Measurements from ENCODE around the gene CUL4A.
"Not testable (repeated sequence)": the region's sequence is repeated elsewhere in the genome, so short reads cannot be mapped to it uniquely, and the experiment has no call there.

CUL4A gene

DNA sequence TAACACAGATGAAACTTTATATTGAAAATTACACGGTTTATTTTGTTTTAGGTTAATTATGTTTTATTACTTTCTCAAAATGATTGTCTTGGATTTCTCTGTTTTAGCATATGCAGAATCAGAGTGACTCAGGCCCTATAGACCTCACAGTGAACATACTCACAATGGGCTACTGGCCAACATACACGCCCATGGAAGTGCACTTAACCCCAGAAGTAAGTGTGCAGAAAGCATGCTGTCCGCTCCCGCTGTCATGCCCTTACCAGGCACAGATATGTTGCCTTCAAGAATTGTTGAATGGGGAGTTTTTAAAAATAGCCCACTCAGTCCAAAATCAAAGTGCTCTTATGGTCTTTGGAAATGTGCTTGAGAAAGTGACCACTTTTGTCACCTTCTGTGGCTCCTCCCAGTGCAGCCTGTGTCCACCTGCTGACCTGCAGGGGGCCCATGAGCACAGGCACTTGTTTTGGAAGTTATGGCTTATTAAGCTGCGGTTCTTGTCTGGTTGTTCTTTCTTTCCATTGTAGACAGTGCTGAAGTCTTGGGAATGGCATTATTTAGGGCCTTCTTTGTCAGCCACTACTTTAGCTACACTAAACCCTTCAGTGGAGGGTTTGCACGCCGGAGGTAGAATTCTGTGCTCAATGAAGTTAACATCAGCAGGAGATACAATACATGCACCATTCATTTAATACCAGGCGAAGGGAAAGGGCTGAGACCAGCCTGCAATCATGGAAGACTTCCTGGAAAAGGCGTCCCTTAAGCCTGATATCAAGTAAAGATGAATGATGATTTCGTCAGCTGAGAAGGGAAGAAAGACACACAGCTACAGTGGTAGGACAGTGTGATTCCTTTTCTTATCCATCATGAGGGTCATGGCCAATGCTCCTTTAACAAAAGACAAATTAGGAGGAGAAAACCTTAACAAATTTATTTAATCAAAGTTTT, 36.7 kb downstream of the CUL4A start:
- no peak for DNase-seq

DNA sequence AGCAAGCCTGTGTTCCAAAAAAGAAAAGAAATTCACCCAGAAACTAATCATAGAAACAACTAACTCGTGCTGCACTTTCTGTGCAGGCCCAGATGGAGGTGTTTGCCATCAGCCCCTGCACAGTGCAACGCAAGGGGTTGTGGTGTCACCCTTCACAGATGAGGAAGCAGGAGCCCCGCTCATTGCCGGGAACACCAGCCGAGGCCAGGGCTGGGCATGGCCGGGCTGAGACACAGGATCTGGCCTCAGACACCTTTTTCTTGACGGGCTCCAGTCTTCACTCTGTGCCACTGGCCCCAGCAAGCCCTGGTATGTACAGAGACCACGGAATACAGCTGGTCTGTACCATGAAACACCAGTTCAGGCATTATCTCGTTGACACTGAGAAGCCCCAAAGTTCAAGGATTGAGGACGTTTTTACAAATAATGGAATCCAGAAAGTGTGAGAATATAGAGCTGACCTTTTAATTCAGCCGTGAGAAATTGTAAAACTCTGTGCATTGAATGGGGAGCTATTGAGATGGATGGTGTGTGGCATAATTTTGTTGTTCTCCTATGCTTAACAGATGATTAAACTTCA, 43.2 kb downstream of the CUL4A start:
- no peak for DNase-seq

DNA sequence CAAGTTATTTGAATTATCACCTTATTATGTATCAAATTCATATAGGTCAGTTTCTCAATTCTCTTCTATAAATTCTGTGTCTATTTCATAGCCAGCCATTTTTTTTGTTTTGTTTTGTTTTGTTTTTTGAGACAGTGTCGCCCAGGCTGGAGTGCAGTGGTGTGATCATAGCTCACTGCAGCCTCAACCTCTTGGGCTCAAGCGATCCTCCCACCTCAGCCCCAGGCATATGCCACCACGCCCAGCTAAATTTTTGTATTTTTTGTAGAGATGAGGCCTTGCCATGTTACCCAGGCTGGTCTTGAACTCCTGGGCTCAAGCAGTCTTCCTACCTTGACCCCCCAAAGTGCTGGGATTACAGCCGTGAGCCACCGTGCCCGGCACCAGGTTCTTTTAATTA, 48.5 kb downstream of the CUL4A start:
- DNase-seq = not testable (repeated sequence)

DNA sequence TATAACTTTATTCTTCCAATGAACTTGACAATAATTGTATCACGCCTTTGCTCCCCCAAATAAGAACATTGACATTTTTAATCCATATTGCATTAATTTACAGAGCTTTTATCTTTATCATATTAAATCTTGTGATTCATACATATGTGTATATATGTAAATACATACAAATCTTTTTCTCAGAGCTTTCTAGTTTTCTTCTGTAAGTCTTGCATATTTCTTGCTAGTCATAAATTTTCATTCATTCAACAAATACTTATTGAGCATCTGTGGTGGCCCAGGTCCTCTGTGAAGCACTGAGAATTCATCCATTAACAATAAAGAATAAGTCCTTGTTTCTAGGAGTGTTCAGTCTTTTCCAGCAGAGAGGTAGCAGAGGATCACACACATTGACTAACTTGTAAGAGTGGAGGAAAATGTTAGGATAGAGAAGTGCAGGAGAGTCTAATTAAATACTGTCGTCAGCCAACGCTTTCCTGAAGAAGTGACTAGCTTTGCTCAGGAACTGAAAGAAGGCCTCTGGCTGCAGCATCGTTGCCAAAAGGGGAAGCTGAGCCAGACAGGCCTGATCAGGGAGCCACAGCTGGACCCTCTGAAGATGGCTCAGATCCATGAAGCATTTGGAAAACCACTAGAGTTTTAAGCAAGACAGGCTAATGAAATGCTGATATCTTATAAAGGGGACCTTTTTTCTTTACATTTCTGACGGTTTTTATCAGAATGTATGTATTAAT, 49.1 kb downstream of the CUL4A start:
- DNase-seq = no peak

DNA sequence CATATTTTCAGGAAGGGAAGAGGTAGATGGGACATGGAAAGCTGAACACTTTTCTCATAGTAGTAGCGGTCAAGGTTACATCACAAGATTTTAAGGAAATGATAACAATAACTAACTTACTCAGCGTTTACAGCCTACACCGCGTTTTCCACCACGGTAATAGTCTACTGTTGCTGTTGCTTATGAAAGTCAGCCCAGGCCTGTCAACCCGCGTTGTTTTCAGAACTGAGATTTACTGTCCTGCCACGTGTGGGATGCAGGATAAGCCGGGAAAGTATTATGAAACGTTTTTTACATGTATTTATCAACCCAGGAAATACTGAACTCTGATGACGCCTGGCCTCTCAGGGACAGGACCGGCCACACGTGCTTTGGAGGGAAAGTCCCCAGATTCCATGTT, 51.6 kb downstream of the CUL4A start:
- no peak for DNase-seq

DNA sequence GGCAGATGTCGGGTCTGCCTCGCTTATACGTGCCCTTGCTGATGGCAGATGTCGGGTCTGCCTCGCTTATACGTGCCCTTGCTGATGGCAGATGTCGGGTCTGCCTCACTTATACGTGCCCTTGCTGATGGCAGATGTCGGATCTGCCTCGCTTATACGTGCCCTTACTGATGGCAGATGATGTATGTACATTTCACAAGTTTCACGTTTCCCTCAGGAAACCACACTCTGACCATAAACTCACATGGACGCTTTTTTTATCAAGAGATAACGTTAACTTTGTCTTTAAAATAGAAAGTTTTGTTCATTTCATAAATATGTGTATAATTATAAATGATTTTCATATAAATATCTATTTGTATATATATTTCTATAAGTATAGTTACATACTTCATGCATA, 53.6 kb downstream of the CUL4A start:
- not testable (repeated sequence) for DNase-seq

DNA sequence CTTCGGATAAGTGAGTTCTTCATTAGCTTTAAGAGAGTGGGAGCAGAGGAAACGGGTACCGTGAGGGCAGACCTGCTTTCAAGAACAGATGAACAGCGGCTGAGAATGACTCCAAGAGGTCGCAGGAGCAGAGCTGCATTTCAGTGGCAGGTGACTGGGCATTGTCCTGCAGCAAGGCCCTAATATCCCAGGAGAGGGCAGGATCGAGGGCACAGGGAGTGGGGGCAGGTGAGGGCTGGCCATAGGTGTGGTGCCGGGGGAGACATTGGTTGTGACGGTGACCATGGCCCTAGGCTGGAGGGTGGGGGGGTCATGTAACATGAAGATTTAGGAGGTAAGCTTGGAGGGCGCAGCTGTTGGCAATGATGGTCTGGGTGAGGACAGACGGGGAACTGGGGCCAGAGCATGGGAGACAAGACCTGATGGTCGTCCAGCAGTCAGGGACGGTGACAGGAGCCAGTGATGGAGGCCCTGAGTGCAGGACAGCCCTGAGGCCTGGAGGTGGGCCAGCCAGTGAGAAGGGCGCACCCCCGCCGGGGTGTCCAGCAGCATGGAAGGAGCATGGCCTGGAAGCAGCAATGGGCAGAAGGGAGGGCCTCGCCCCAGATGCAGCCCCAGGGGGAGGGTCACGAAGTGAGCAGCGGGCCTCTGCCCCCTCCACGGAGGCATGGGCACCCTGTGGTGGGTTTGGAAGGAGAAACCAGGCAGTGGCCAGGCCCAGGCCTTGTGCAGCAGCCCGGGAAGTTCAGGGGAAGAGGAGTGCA, 58.4 kb downstream of the CUL4A start:
- no peak for DNase-seq

DNA sequence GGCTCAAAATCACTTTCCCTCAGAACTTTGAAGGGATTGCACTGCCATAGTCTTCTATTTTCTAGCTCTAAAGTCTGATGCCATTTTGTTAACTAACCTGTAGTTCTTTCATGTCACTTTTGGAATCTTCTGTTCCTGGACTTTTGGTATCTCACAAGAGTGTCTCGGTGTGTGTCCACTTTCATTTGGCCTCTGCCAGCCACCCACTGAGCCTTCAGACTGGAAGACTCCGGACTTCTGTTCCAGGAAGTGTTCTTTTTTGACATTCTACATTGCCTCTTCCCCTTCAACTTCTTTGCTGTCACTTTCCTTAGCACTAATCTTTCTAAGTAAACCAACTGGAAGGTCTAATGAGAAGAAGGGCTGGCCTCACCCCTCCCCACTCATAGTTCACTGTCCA, 62.6 kb downstream of the CUL4A start:
- DNase-seq = no peak

DNA sequence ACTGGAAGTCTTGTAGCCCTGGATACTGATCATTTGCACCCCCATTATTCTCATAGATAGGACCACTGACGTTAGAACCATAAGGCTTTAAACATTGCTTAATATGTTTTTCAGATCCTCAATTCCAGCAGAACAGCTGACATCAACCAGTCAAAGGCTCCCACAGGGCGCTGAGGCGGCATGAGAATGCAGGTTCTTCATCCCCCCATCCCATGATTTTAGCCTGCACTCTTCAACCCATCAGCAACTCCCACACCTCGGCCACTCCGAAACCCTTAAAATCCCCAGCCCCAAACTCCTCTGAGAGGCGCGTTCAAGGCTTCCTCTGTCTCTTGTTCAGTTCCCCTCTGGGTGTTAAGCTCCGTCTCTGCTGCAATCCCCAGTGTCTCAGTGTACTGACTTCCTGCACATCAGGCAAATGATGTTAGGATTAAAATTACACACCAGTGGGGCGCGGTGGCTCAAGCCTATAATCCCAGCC, 63.3 kb downstream of the CUL4A start:
- no peak for DNase-seq

DNA sequence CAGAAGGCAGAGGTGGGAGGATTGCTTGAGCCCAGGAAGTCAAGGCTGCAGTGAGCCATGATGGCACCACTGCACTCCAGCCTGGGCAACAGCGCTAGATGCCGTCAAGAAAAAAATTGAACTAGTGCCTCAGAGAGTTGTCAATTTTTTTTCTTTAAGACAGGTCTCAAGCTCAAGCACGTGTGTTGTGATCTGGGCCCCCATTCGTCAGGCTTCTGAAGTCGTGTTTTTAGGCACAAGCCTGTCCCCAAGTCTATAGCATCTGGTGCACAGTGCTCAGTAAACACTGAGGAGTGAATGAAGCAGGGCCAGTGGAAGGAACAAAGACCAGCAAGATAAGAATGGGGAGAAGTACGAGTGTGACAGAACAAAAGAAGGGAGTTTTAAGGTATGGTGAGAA, 63.9 kb downstream of the CUL4A start:
- no peak for DNase-seq

DNA sequence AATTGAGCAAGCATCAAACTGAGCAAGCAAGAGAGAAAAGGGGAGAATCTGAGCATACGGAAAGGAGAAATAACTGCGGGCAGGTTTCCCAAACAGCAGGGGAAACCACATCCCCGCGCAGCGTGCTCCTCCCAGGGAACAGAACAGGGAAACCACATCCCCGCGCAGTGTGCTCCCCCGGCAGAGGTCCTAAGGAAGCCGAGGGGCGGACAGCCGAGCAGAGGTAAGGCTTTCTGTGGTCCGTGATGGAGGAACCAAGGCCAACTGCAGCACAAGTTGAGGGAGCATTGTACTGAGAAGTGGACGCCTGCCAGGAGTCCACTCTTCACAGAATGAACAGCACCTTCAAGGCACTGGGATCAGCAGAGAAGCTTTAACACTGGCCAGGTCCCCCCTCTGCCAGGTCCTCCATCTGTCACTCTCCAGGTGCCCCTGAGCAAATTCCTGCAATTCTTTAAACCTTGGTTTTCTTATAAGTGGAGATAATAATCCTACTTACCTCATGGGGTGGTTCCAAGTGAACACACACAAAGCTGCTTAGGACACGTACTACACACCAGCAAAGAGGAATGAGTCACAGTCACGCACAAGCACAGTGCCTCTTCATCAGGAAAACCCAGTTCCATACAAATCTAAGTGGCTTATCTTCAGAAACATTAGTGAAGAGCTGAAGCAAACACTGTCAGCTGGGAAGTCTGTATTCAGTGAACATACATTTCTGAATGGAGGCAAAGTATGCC, 64.6 kb downstream of the CUL4A start:
- DNase-seq = no peak

DNA sequence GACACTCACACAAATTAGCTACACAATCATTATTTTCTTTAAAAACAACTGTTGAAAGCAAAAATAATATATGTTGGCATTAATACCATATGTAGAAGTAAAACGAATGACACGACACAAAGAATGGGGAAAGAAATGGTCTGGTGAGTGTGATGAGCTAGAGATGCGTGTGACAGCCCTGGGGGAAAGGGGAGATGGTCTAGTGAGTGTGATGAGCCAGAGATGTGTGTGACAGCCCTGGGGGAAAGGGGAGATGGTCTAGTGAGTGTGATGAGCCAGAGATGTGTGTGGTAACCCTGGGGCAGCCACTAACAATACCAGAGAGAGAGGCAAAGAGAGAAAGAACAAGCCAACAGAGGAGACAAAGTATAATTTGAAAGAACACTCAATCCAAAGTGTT, 65.3 kb downstream of the CUL4A start:
- no peak for DNase-seq

DNA sequence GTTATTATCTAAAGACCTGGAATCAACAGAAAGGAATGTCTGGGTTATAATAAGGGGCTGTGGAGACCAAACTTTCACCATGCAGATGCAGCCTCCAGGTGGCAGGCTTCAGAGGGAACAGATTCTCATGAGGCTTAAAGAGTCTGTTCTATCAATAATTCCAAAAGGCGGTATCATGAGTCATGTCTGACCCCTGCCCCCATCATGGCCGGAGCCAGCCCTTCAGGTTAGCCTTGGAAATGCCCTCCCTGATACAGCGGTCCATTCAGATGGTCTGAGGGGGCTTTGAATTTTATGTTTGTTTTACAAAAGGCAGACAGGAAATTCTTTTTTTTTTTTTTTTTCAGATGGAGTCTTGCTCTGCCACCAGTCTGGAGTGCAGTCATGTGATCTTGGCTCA, 66.0 kb downstream of the CUL4A start:
- DNase-seq = peak; percentile 50

DNA sequence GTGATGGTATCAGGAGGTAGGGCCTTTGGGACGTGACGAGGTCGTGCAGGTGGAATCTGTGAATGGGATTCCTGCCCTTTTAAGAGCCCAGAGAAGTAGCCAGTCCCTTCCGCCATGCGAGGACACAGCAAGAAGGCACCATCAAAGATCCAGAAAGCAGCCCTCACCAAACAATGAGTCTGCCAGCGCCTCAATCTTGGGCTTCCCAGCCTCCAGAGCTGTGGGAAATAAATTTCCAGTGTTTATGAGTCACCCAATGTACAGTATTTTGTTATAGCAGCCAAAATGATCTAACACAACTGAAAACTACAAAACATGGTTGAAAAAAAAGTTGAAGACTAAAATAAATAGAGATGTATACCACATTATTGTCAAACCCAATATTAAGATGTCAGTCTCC, 70.7 kb downstream of the CUL4A start:
- no peak for DNase-seq

DNA sequence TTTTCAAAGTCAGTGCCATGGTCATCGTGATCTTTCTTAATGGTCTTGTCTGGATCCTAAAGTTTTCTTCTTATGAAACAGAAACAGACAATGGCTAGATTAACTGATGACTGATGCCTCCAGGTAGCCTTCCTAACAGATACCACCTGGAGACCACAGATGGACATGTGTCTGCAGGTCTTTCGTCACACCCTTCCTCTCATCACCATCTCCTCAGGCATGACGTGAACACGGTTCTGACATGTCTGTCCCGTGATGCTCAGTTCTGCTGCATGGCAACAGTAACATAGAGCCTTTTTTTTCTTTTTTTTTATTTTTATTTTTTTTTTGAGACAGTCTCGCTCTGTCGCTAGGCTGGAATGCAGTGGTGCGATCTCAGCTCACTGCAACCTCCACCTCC, 74.5 kb downstream of the CUL4A start:
- no peak for DNase-seq

DNA sequence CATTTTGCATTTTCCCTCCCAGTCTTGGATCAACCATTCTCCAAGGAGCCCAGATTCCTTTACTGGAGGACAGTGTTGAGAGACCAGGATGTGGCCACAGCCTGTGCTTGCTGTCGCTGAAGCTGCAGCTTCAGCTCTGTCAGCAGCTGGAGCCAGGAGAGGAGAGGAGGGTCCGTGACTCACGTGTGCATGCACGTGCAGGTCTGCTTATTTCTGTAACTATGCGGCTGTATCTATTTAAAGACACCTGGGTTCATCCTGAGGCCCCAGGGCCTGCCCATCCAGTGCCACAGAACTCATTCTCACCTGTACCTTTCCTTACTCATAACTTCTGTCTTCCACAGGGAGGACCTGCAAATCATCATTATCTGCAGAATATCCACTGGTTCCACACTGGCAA, 79.5 kb downstream of the CUL4A start:
- no peak for DNase-seq

DNA sequence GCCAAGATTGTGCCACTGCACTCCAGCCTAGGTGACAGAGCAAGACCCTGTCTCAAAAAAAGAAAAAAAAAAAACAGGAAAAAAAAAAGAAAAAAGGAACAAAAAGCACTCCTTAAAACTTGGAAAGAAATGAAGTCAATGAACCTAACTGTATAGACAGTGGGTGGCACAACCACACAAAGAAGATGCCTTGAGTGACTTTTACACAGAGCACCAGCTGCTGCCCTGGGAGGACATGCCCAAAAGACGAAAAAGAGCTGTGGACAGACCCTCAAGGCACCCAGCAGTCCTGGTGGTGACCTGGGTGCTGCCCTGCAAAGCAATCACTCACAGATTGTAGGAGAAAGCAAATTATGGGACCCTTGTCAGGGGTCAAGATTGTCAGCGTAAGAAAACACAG, 81.7 kb downstream of the CUL4A start:
- no peak for DNase-seq

DNA sequence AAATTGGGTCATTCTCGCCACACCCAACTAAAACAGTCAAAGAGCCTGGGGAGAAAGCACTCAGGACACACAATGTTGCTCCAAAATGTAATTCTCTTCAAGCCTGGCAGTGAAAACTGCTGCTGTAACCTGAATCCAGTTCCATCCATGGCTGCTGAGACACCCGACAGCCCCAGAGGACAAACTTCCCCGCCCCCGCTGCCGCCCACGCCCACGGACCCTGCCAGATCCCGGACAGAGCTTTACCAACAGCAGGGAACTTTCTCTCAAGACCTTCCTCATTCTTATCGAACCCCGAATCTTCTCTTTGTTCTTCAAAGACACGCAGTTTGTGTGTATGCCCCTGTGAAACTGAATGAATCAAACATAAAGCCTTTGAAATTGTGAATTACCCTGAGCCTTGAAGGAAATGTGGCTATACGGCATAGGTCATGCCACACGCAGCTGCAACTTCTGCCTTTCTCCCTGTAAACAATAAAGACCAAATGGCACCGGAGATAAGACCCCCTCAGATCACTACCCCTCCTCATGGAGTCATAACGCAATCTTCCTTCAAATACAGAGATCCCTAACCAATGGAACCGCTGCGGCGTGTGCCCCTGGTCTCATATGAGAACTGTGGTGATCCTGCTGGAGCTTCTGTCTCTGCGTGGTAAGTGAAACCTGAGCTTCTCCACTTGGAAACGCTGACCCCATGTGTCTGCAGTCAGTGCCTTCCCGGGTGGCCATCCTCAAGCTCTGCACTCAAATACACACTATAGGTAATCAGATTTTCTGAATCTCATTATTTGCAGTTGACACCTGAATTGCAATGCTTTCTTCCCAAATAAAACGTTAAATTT, 82.8 kb downstream of the CUL4A start:
- no peak for DNase-seq

DNA sequence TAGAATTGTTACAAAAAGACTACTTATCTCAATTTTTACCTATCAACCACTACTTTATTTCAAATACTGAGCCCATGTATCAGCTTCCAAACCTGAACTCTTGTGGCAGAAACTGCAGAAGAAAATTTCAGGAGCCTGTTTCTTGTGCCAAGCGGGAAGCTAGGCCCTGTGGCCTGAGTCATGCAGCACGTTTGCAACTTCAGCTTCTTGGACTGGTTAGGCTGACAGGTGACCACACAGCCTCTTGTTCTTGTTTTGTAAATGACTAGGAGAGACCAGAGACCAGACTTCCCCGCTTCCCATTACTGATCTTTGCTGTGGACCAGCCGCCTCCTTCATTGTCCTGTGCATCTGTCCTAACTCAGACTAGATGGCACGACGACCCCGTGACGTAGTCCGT, 84.3 kb downstream of the CUL4A start:
- DNase-seq = no peak

DNA sequence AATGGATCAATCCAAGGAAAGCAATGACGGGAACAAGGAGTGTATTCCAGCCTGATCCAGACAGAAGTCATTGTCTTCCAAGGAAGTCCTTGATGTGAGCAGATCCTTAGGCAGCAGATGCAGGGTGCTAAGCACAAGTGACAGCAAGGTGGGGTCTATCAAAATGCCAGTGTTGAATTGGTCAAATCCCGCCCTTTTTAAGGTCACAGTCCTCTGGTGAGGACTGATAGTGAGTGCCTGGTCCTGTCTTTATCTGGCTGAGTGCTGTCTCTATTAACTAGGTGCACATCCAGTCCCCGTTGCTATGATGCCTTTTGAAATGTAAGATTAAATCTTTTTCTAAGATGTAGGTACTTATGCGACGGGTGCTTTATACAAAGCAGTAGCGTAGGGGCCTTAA, 86.4 kb downstream of the CUL4A start:
- no peak for DNase-seq

DNA sequence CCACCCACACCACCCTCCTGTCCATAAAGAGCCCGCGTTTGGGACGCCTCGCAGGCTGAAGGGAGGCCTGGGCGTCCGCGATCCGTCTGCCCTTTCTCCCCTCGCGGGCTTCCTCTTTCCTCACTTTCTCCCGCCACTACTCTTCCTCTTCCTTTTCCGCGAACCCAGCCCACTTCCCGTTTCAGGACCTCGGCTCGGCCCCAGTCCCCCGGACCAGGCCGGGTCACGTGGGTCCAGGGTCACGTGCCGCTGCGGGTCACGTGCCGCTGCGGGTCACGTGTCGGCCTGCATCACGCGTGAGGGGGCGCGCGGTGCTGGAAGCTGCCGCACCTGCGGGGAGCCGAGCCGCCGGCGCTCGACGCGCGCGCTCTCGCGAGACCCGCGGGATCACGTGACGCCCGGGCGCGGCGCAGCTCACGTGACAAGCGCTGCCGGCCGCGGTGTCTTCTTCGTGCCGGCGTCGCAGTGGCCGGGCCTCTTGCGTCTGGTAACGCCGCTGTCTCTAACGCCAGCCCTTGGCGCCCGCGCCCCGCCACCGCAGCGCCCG, 87.5 kb downstream of the CUL4A start, which contains the start of gene LAMP1:
Gene LAMP1 (plus strand): TSS at position 417 of the 547 bp plus-strand sequence. CDS start 196 bp downstream, outside the sequence.
- peak; percentile 100 for DNase-seq

Data from COR-L47 (cell line).